ENCODE measurements around the gene PHF13. TPM values are rescaled to one million over a fixed set of nuclear protein-coding genes. Genes with fewer than 3 reads are reported as not detected.

The PHF13 gene
- total and polyA plus RNA-seq, 10 of the 15 experiments (the other 5 are each of a cell fraction or from before 2014, with no cell fraction given) = 0.87 to 15.4 (median 5.1) TPM

- Histone ChIP-seq H3K4me3 (no peak overlapping the region), H2AFZ (ENCODE audit: control insufficient read depth, low read depth, low read length) (no peak overlapping the region), H3K4me2 (ENCODE audit: control insufficient read depth, insufficient read depth) (no peak overlapping the region), H3K79me2 (ENCODE audit: control insufficient read depth, insufficient read depth, low read length) (peaks cover 13% of the 10 kb centered on the region), H3K4me1 (ENCODE audit: control insufficient read depth, insufficient read depth, low read length) (peaks cover 12% of the 10 kb centered on the region), H3K9ac (ENCODE audit: control insufficient read depth, insufficient read depth, low read length) (no peak overlapping the region), H3K36me3 (ENCODE audit: control insufficient read depth in 2 of 2, insufficient read depth in 2 of 2, low read length in 1 of 2) (peaks cover 12 to 21% of the 10 kb centered on the region in 2 experiments; a peak in 3 of 4 replicates), H3K27ac (ENCODE audit: control insufficient read depth, insufficient read depth) (no peak overlapping the region), H3K9me3 (replicated peaks; ENCODE audit: control insufficient read depth, insufficient read depth, low read length) (no peaks in the 10 kb centered on the region), H3K27me3 (replicated peaks in 1 of 2; ENCODE audit: control insufficient read depth in 2 of 2, insufficient read depth in 2 of 2, low read length in 1 of 2) (no peaks in the 10 kb centered on the region), H4K20me1 (ENCODE audit: control insufficient read depth, insufficient read depth) (no peaks in the 10 kb centered on the region)
- POLR2A ChIA-PET = no interaction called here
- BruUV-seq (replicated peaks) = no TSS peak
- SMC1A ChIA-PET (ENCODE audit: uncharacterized antibody, unreplicated experiment) = no interaction called here
- CTCF ChIA-PET = interaction anchor here (0.6 kb wide), 1 partner anchor 1183 kb away, joined by 3 read pairs; no protein-coding TSS in a partner anchor
- RAD21 ChIA-PET (ENCODE audit: unreplicated experiment) = no interaction called here
- DNase-seq (ENCODE audit: low read depth, low spot score) = no peak
- 98% methylated on average over 8 of the region's 8 CpGs for WGBS (ENCODE audit: insufficient coverage, insufficient replicate concordance, low lambda C conversion rate, missing lambda C conversion rate)
- TF ChIP-seq MYB (IDR thresholded peaks at IDR 0.05; ENCODE audit: borderline replicate concordance, low read depth, low read length) (no peak), HSF1 (IDR thresholded peaks at IDR 0.05; ENCODE audit: low read depth, low read length) (no peak), EP300 (IDR thresholded peaks at IDR 0.05; ENCODE audit: borderline replicate concordance in 1 of 2, control insufficient read depth in 1 of 2, low read depth in 2 of 2, low read length in 2 of 2) (no peak), CREM (IDR thresholded peaks at IDR 0.05; ENCODE audit: low read depth) (no peak)
- intact Hi-C loops (cut with micrococcal nuclease; ENCODE audit: unreplicated experiment) = no loop called here
- in situ Hi-C loops (cut with MboI) = no loop called here
- no peak for ATAC-seq
- no peak for FAIRE-seq
Measured at GRCh38 chr1:6631058-6631457, 17.5 kb downstream of the PHF13 start.
